ENCODE results near the gene FLVCR1. TPM values are rescaled to one million over a fixed set of nuclear protein-coding genes. Genes with fewer than 3 reads are reported as not detected.
"Not testable (repeated sequence)": the region's sequence is repeated elsewhere in the genome, so short reads cannot be mapped to it uniquely, and the experiment has no call there.

The FLVCR1 gene
- polyA plus RNA-seq, 3 donors: 1.8 to 5.5 (median 2.8) TPM

DNA sequence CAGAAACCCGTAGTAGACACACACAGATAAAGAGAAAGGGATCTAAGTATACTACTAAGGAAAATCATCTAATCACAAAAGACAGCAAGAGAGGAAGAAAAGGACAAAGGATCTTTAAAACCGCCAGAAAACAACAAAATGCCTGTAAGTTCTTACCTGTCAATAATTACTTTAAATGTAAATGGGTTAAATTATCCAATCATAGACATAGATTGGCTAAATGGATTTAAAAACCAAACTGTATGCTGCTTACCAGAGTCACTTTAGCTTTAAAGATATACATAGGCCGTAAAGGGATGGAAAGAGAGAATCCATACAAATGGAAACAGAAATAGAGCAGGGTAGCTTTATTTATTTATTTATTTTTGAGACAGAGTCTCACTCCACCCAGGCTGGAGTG, 44.0 kb downstream of the FLVCR1 start:
- TF ChIP-seq, protein P1, sequence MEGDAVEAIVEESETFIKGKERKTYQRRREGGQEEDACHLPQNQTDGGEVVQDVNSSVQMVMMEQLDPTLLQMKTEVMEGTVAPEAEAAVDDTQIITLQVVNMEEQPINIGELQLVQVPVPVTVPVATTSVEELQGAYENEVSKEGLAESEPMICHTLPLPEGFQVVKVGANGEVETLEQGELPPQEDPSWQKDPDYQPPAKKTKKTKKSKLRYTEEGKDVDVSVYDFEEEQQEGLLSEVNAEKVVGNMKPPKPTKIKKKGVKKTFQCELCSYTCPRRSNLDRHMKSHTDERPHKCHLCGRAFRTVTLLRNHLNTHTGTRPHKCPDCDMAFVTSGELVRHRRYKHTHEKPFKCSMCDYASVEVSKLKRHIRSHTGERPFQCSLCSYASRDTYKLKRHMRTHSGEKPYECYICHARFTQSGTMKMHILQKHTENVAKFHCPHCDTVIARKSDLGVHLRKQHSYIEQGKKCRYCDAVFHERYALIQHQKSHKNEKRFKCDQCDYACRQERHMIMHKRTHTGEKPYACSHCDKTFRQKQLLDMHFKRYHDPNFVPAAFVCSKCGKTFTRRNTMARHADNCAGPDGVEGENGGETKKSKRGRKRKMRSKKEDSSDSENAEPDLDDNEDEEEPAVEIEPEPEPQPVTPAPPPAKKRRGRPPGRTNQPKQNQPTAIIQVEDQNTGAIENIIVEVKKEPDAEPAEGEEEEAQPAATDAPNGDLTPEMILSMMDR (IDR thresholded peaks at IDR 0.05): no peak
- H3K9ac ChIP-seq (ENCODE audit: insufficient read depth, low read length, poor library complexity, severe bottlenecking): no peak overlapping the region
- H3K36me3 Mint-ChIP-seq: peaks cover 26 to 35% of the 10 kb centered on the region in 2 donors
- H3K27me3 Mint-ChIP-seq (ENCODE audit: low read depth in 3 of 3): no peaks in the 10 kb centered on the region
- H3K4me3 Mint-ChIP-seq: no peak overlapping the region
- H3K4me1 ChIP-seq (ENCODE audit: control insufficient read depth in 1 of 2, insufficient read depth in 2 of 2, low read length in 2 of 2): peaks cover 0 to 9% of the 10 kb centered on the region in 2 donors
- WGBS (ENCODE audit: insufficient coverage): no CpG with 5 or more reads among the region's 3 CpGs
- no peak overlapping the region for H2AFZ ChIP-seq (ENCODE audit: insufficient read depth, low read depth, low read length, poor library complexity, severe bottlenecking)
- no peaks in the 10 kb centered on the region for H3K79me2 ChIP-seq (ENCODE audit: insufficient read depth, low read length)
- no peak overlapping the region for H3K4me2 ChIP-seq (replicated peaks; ENCODE audit: extremely low read depth, low read length, poor library complexity, severe bottlenecking)
- H3K27ac Mint-ChIP-seq: no peak overlapping the region
- DNase-seq: no peak
- H3K27me3 ChIP-seq (ENCODE audit: control insufficient read depth in 2 of 2, insufficient read depth in 2 of 2, low read length in 2 of 2): no peaks in the 10 kb centered on the region
- no peaks in the 10 kb centered on the region for H4K20me1 ChIP-seq (ENCODE audit: insufficient read depth, low read length)
- intact Hi-C loops (cut with micrococcal nuclease): no loop called here
- H3K36me3 ChIP-seq (replicated peaks in 1 of 2; ENCODE audit: control insufficient read depth in 1 of 2, insufficient read depth in 2 of 2, low read length in 2 of 2): peaks cover 13 to 28% of the 10 kb centered on the region in 2 donors
- peaks cover 9% of the 10 kb centered on the region for H3K4me1 Mint-ChIP-seq
- peaks cover 19 to 20% of the 10 kb centered on the region in 2 donors for H3K9me3 ChIP-seq (replicated peaks in 1 of 2; ENCODE audit: control insufficient read depth in 1 of 2, insufficient read depth in 1 of 2, low read length in 2 of 2)
- H3K4me3 ChIP-seq (replicated peaks in 1 of 3; ENCODE audit: low read depth in 2 of 3, low read length in 3 of 3): no peak overlapping the region
- H3K9me3 Mint-ChIP-seq: peaks cover 14 to 42% (median 35%) of the 10 kb centered on the region in 7 donors
- H3K27ac ChIP-seq (ENCODE audit: low read depth in 1 of 2, low read length in 2 of 2): no peak overlapping the region

DNA sequence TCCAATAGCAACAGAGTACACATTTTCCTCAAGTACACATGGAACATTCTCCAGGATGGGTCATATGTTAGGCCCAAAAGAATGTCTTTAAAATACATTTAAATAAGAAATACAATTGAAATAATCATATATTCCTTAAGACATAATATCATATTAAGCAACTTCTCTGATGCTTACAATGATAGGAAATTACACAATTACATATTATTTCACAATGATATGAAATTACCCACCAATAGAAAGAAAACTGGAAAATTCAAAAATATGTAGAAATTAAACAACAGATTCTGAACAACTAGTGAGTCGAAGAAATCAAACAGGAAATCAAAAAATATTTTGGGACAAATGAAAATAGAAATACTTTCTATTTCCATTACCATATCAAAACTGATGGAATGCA, 45.6 kb downstream of the FLVCR1 start:
- peaks cover 19 to 20% of the 10 kb centered on the region in 2 donors for H3K9me3 ChIP-seq (replicated peaks in 1 of 2; ENCODE audit: control insufficient read depth in 1 of 2, insufficient read depth in 1 of 2, low read length in 2 of 2)
- WGBS (ENCODE audit: insufficient coverage): no CpG with 5 or more reads among the region's 1 CpG

DNA sequence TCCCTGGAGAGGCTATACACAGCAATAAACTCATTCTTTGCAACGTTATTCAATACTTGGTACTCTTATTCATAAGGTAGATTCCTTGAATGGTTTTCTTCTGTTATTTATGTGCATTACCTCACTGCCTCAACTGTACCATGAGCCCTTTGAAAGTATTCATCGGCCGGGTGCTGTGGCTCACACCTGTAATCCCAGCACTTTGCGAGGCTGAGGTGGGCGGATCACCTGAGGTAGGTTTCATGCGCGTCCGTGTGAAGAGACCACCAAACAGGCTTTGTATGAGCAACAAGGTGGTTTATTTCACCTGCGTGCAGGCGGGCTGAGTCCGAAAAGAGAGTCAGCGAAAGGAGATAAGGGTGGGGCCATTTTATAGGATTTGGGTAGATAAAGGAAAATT, 50.0 kb downstream of the FLVCR1 start:
- H2AFZ ChIP-seq (ENCODE audit: insufficient read depth, low read depth, low read length, poor library complexity, severe bottlenecking); H3K27me3 ChIP-seq (ENCODE audit: control insufficient read depth in 2 of 2, insufficient read depth in 2 of 2, low read length in 2 of 2); H3K4me1 ChIP-seq (ENCODE audit: control insufficient read depth in 1 of 2, insufficient read depth in 2 of 2, low read length in 2 of 2); H3K79me2 ChIP-seq (ENCODE audit: insufficient read depth, low read length); H3K9me3 Mint-ChIP-seq; H3K4me1 Mint-ChIP-seq; H3K4me3 Mint-ChIP-seq; H4K20me1 ChIP-seq (ENCODE audit: insufficient read depth, low read length); H3K4me3 ChIP-seq (replicated peaks in 1 of 3; ENCODE audit: low read depth in 2 of 3, low read length in 3 of 3); H3K36me3 Mint-ChIP-seq; H3K27ac ChIP-seq (ENCODE audit: low read depth in 1 of 2, low read length in 2 of 2); H3K36me3 ChIP-seq (replicated peaks in 1 of 2; ENCODE audit: control insufficient read depth in 1 of 2, insufficient read depth in 2 of 2, low read length in 2 of 2); intact Hi-C loops (cut with micrococcal nuclease); H3K9ac ChIP-seq (ENCODE audit: insufficient read depth, low read length, poor library complexity, severe bottlenecking); H3K9me3 ChIP-seq (replicated peaks in 1 of 2; ENCODE audit: control insufficient read depth in 1 of 2, insufficient read depth in 1 of 2, low read length in 2 of 2); H3K4me2 ChIP-seq (replicated peaks; ENCODE audit: extremely low read depth, low read length, poor library complexity, severe bottlenecking); DNase-seq; H3K27ac Mint-ChIP-seq; H3K27me3 Mint-ChIP-seq (ENCODE audit: low read depth in 3 of 3): not testable (repeated sequence)
- WGBS (ENCODE audit: insufficient coverage): 100% methylated on average over 7 of the region's 12 CpGs

More for the DNA sequence above, 45.6 kb downstream of the FLVCR1 start:
- H2AFZ ChIP-seq (ENCODE audit: insufficient read depth, low read depth, low read length, poor library complexity, severe bottlenecking): no peak overlapping the region
- Mint-ChIP-seq H3K4me3 (no peak overlapping the region), H3K27ac (no peak overlapping the region), H3K9me3 (peaks cover 14 to 42% (median 35%) of the 10 kb centered on the region in 7 donors), H3K4me1 (peaks cover 9% of the 10 kb centered on the region), H3K27me3 (ENCODE audit: low read depth in 3 of 3) (no peaks in the 10 kb centered on the region), H3K36me3 (peaks cover 19 to 25% of the 10 kb centered on the region in 2 donors)
- H3K27me3 ChIP-seq (ENCODE audit: control insufficient read depth in 2 of 2, insufficient read depth in 2 of 2, low read length in 2 of 2): no peaks in the 10 kb centered on the region
- H3K36me3 ChIP-seq (replicated peaks in 1 of 2; ENCODE audit: control insufficient read depth in 1 of 2, insufficient read depth in 2 of 2, low read length in 2 of 2): peaks cover 6 to 15% of the 10 kb centered on the region in 2 donors
- intact Hi-C loops (cut with micrococcal nuclease): no loop called here
- no peaks in the 10 kb centered on the region for H4K20me1 ChIP-seq (ENCODE audit: insufficient read depth, low read length)
- no peak overlapping the region for H3K4me2 ChIP-seq (replicated peaks; ENCODE audit: extremely low read depth, low read length, poor library complexity, severe bottlenecking)
- no peak overlapping the region for H3K4me3 ChIP-seq (replicated peaks in 1 of 3; ENCODE audit: low read depth in 2 of 3, low read length in 3 of 3)
- DNase-seq: no peak
- peaks cover 0 to 9% of the 10 kb centered on the region in 2 donors for H3K4me1 ChIP-seq (ENCODE audit: control insufficient read depth in 1 of 2, insufficient read depth in 2 of 2, low read length in 2 of 2)
- TF ChIP-seq, protein P1 (IDR thresholded peaks at IDR 0.05): no peak
- no peaks in the 10 kb centered on the region for H3K79me2 ChIP-seq (ENCODE audit: insufficient read depth, low read length)
- H3K27ac ChIP-seq (ENCODE audit: low read depth in 1 of 2, low read length in 2 of 2): no peak overlapping the region
- H3K9ac ChIP-seq (ENCODE audit: insufficient read depth, low read length, poor library complexity, severe bottlenecking): no peak overlapping the region

All from CD14-positive monocyte (primary cell).